NCI-H345 treated with DMSO at 0.1 percent for 48 hours (cell line): ENCODE measurements around the gene KCNT1.

Experiments
- DNase-seq: peaks from one replicate; lab custom pipeline; 2025; ENCODE audit not compliant: unreplicated experiment; lab: John Stamatoyannopoulos, UW

The KCNT1 gene

DNA sequence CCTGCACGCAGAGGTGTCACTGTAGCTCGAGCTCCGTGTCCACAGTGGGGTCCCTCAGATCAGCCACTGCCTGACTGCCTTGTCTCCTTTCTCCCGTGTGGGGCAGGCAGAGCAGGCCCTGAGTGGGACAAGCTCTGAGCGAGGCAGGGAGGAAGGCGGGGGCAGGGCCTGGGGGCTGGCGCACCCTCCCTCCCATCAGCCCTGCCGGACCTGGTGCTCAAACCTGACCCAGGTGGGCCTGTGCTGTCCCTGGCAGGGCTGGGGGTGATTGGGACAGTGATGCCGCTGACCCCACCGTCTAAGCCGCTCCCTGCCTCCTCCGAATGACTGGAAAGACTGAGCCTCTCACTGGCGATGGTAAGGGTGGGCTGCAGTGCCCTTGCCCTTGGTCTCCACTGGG, 60.9 kb downstream of the KCNT1 start:
- DNase-seq, result no peak

DNA sequence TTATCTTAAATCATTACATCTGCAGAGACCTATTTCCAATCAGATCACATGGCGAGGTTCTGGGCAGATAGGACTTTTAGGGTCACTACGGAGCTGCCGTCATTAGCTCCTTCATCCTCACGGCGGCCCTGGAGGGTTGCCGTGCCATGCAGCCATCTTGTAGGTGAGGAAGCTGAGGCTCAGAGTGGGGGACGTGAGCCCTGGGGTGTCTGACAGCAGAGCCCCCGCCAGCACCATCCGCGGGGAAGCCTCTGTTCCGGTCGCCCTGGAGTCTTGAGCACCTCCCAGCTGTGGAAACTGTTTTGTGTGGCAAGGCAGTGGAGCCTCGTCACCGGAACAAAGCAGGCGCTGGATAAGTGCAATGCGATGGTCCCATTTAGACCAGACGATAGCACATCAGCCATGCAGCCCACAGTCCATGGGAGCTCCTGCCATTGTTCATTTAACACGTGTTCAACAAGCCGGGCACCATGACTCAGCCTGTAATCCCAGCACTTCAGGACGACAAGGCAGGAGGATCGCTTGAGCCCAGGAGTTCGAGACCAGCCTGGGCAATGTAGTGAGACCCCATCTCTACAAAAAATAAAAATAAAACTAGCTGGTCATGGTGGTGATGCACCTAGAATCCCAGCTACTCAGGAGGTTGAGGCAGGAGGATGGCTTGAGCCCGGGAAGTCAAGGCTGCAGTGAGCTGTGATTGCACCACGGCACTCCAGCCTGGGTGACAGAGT, 61.9 kb downstream of the KCNT1 start:
- no peak for DNase-seq

DNA sequence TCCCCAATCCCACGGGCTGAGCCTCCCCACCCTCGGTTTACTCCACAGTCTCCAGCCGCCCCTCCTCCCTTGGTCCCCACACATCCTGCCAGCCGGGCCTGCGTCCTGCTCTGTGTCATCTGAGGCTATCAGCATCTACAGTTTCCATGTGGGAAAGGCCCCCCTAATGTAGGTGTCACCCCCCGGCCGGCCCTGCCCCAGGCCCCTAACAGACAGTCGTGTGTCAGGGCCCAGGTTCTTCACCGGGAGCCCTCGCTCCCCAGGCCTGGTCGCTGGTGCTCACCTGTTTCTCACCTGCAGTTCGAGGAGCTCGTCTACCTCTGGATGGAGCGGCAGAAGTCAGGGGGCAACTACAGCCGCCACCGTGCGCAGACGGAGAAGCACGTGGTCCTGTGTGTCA, 62.7 kb downstream of the KCNT1 start:
- DNase-seq, result no peak

DNA sequence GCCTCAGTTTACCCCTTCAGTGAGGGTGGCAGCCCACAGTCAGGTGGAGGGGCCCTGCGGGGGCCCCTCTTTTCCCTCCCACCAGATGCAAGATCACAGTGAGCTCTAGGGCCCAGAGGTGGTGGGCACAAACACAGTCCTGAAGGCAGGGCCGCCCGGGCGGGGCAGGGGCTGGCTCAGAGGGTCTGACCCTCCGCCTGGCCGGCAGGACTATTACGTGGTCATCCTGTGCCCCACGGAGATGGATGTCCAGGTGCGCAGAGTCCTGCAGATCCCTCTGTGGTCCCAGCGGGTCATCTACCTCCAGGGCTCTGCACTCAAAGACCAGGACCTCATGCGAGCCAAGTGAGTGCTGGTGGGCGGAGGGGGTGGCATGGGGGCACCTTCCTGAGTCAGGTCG, 63.4 kb downstream of the KCNT1 start:
- DNase-seq, result no peak

DNA sequence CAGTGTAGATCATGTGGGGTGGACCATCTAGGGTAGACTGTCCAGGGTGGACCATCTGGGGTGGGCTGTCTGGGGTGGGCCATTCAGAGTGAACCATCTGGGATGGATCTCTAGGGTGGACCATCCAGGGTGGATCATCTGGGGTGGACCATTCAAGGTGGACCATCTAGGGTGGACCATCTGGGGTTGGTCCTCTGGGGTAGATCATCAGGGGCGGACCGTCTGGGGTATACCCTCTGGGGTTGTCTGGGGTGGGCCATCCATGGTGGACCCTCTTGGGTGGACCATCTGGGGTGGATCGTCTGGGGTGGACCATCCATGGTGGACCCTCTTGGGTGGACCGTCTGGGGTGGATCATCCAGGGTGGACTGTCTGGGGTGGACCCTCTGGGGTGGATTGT, 64.3 kb downstream of the KCNT1 start:
- no peak for DNase-seq

DNA sequence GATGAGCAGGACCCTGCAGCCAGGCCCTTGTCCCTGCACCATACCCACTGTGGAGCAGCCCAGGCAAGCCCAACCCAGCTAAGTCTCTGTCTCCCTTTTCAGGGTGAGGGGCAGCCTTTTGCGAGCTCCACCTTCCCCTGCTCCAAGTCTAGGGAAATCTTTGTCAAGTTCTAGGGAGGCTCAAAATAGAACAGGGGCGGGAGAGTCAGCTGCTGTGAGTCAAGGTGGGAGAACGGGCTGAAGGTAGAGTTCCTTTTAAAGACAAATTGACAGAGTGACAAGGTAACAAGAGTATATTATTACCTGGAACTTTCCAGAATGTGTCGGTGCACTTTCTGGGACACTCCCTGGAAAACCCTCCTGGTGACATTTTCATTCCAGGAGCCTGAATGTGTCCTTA, 64.7 kb downstream of the KCNT1 start:
- no peak for DNase-seq

DNA sequence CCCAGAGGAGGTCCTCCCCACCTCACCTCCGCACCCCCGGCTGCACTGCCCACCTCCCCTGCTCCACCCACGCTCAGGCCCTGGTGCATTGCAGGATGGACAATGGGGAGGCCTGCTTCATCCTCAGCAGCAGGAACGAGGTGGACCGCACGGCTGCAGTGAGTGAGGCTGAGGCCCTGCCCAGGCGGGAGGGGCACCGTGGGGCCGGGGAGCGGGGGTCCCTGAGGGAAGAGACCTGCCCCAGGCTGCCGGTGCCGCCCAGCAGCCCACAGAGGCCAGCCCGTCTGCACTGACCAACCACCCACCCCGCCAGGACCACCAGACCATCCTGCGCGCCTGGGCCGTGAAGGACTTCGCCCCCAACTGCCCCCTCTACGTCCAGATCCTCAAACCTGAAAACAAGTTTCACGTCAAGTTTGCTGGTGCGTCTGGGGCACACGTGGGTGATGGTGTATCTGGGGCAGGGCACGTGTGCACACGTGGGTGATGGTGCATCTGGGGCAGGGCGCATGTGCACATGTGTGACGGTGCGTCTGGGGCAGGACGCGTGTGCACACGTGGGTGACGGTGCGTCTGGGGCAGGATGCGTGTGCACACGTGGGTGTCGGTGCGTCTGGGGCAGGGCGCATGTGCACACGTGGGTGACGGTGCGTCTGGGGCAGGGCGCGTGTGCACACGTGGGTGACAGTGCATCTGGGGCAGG, 66.7 kb downstream of the KCNT1 start:
- DNase-seq, result no peak

DNA sequence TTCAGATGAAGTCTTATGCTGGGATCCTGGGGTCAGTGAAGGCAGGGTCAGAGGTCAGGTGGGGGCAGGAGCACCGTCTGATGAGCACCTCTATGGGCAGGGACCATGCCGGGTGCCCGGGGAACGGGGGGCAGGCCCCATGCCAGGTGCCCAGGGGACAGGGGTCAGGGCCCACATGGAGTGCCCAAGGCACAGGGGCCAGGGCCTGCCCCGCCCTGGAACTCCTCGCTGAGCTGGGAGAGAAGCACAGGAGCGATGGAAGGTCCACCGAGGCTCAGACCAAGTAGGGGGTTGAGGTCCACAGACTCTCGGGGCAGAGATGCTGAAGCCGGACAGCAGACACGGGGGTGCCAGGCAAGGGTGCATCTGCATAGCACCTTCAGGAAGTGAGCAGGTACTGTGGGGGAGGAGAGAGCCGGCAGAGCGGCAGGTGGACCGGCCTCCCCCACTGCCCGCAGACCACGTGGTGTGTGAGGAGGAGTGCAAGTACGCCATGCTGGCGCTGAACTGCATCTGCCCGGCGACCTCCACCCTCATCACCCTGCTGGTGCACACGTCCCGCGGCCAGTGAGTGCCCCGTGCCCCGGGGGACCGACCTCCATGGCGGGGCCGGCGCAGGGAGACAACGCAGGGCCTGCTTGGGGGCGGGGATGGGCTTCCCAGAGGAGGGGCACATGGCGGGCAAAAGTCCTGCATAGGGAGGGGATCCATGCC, 67.7 kb downstream of the KCNT1 start:
- no peak for DNase-seq

DNA sequence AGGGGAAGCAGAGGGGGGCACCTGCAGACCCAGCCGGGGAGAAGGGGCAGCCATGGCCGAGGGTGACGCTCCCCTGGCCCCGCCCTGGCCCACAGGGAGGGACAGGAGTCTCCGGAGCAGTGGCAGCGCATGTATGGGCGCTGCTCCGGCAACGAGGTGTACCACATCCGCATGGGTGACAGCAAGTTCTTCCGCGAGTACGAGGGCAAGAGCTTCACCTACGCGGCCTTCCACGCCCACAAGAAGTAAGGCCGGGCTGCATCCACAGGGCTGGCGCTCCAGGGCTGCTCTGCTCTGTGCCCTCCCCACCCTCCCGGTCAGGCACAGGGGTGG, 68.2 kb downstream of the KCNT1 start:
- no peak for DNase-seq

DNA sequence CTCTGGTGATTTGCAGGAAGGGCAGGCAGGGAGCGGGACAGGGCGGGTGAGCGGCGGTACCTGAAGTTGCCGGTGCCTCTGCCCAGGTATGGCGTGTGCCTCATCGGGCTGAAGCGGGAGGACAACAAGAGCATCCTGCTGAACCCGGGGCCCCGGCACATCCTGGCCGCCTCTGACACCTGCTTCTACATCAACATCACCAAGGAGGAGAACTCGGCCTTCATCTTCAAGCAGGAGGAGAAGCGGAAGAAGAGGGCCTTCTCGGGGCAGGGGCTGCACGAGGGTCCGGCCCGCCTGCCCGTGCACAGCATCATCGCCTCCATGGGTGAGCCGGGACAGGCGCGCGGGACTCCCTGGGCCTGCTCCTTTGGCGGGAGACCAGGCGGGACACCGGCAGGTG, 68.8 kb downstream of the KCNT1 start:
- no peak for DNase-seq

DNA sequence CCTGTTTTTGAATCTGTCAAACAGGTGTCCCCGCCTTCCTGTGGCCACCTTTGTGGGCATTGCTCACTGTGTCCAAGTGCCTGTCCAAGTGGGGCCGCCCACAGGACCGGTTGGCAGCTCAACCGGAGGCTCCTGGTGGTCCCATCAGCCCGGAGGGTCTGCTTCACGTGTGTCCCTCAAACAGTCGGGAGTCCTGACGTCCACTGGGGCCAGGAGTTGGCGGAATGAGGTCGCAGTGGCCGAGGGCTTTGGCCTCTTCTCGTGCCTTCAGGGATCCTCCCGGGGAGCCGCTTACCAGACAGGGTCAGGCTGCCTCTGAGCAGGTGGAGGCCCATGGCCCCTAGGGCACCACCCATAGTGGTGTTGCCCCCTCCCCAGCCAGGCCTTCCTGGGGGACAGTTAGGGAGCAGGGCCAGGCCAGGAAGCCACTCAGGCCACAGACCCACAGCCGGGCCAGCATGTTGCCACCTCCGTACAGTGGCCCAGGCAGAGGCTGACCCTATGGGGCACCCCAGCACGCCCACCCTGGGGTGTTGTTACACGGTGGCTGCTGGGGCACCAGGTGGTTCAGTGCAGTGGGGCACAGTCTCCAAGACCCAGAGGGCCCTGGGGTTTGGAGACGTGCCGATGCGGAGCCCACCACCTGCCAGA, 69.5 kb downstream of the KCNT1 start:
- DNase-seq, result no peak

DNA sequence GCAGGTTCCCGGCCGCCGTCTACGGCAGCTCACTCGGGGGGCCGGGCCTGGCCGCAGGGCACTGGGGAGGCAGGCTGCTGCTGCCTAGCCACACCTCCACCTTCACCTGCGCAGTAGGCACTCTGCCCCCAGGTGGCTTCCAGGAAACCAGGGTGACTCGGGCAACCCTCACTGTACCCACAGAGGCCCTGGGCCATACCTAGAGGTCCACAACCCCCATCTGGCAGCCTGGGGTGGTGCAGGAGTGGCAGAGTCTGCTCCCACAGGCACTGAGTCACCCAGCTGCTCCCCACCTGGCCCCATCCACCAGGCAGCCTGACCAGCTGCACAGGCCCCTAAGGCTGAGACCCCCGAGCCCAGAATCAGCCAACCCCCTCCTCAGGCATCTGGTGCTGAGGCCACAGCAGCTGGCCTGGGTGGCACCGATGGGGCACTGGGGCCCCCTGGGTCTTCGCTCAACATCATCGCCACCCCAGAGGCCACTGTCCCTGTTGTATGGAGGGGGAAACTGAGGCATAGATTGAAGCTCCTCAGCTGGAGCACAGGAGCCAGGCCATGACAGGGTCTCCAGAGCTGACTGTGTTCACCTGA, 70.2 kb downstream of the KCNT1 start:
- DNase-seq, result no peak

DNA sequence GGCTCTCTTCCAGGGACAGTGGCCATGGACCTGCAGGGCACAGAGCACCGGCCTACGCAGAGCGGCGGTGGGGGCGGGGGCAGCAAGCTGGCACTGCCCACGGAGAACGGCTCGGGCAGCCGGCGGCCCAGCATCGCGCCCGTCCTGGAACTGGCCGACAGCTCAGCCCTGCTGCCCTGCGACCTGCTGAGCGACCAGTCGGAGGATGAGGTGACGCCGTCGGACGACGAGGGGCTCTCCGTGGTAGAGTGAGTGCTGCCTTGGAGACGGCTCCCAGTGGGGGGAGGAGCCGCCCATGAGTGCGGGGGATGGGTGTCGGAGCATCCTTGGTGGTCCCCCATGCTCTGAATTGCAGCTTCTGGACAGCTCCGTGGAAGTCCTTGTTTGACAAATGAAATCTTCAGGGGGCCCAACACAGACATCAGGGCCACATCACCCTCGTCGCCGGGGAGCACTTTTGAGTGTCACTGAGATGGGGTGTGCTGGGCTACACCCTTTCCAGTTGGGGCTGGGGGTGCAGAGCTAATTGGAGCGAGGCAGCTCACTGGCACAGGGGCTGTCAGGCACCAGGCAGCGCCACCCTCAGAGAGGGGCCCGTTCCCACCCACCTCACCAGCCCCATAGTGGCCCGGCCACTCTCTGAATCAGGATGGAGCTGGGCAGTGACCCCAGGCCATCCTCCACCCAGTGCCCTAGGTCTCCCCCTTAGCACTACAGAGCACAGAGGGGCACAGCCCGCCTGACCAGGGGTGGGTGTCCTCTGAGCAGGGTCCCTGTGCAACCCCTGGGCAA, 70.9 kb downstream of the KCNT1 start:
- DNase-seq, result no peak

DNA sequence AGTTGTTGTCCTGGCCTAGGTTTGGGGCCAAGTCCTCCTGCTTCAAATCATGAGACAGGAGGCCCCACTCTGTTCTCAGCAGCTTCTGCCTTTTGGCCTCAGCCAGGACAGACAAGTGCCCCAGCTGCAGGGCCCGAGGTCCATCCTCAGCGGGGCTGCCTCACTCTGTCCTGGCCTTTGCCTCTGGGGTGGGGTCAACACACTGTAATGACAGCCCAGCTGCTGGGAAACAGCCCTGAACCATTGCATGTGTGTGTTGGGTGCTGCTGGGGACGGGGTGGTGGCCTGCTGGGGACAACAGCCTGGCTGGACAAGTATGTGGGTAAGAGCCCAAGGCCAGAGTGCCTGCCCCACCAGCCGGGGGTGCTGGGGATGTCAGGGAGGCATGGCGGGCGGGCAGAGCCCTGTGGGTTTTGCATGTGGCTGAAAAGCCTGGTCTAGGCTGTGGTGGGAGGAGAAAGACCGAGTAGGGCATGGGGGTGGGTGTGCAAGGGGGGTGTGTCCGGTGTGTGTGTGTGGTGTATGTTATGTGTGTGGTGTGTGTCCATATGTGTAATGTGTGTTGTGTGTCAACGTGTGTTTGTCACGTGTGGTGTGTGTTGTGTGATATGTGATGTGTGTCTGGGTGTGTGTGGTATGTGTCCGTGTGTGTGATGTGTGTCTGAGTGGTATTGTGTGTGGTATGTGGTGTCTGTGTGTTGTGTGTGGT, 71.7 kb downstream of the KCNT1 start:
- DNase-seq, result no peak

DNA sequence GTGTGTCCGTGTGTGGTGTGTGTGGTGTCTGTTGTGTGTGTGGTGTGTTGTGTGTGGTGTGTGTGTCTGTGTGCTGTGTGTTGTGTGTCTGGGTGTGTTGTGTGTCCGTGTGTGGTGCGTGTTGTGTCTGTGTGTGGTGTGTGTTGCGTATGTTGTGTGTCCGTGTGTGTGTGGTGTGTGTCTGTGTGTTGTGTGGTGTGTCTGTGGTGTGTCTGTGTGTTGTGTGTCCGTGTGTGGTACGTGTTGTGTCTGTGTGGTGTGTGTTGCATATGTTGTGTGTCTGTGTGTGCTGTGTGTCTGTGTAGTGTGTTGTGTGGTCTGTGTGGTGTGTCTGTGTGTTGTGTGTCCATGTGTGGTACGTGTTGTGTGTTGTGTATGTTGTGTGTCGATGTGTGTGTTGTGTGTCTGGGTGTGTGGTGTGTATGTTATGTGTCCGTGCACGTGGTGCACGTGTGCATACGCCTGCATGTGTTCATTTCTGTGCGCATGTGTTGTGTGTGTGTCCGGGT, 72.3 kb downstream of the KCNT1 start:
- no peak for DNase-seq

DNA sequence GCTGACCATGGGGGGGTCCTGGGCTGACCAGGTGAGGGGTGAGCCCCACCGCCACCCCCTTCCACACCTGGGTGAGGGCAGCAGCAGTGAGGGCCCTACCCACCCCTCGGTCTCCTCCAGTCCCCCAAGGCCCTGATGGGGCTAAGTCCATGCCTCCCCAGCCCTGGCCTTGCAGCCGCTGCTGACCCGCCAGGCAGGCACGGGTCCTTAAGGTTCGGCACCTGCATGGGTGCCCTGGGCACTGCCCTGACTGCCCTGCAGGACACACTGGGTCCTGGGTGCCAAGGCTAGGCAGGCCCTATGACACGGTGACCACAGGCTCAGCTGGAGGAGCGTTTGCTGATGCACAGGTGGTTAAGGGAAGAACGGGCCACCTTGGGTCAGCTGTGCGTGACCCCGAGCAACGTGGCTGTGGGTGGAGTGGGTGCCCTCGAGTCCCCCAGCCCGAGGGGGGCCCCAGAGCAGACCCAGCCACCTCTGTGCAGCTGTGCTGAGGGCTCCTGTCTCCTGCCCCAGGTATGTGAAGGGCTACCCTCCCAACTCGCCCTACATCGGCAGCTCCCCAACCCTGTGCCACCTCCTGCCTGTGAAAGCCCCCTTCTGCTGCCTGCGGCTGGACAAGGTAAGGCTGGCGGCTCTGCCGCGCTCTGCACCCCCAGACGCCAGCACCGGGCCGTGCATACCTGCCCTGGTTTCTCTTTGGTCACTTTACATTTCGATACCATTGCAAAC, 73.0 kb downstream of the KCNT1 start:
- DNase-seq, result no peak

DNA sequence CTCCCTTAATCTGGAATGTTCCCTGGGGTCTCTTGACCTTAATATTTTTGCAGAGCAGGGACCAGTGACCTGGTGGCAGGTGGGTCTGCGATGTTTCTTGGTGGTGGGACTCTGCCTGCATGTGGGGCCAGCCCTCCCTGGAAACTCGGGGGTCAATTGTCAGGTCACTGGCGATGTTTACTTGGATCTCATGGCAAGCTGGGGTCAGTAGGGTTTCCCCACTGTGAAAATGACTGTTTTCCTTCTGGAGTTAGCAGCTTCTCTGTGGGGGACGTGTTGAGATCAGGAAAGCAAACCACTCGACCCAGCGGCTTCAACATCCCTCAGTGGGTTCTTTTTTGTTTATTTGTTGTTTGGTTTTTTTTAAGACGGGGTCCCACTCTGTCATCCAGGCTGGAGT, 73.9 kb downstream of the KCNT1 start:
- no peak for DNase-seq

DNA sequence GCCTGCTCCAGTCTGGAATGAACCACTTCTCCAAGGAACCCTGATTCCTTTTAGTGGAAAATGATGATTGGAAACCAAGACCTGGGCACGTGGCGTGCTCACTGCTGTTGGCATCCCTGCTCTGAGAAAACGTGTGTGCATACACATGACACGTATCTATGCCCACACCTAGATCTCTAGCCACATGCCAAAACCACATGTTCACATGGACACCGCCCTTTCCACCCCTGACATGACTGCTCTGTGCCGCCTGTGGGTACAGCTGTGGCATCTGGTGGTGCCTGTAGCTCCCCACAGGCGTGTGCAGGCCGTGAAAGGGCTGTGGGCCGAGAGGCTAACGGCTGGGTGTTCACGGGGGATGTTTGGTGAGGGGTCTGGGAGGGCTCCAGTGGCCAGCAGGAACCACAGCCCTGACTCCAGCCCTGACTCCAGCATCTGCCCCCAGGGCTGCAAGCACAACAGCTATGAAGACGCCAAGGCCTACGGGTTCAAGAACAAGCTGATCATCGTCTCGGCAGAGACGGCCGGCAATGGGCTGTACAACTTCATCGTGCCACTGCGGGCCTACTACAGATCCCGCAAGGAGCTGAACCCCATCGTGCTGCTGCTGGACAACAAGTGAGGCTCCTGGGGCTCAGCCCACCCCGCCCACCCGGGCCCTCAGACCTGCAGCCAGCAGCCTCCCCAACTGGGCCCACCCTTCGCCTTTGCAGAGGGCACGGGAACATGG, 75.1 kb downstream of the KCNT1 start:
- DNase-seq, result no peak
